HCT116 (cell line): ENCODE results near the gene EXD3.

Source experiments
- CEBPB ChIP-seq: IDR thresholded peaks from 2 replicates; pipeline ENCODE4 v1.6.1; 2012; ENCODE audit warnings: low read depth
- EZH2 ChIP-seq: fragments of 200-600 bp; sonication (generic); IDR thresholded peaks from 2 replicates; pipeline ENCODE4 v1.6.1; 2017; ENCODE audit warnings: antibody characterized with exemption, mixed run types
- POLR2A ChIP-seq: IDR thresholded peaks from 2 replicates; pipeline ENCODE4 v1.7.0; 2011; ENCODE audit warnings: borderline replicate concordance; ENCODE audit not compliant: insufficient read depth, insufficient read length; ENCODE audit errors: extremely low read depth
- POLR2AphosphoS5 ChIP-seq: IDR thresholded peaks from 2 replicates; pipeline ENCODE4 v1.6.1; 2011; ENCODE audit warnings: mild to moderate bottlenecking, low read depth, low read length, moderate library complexity
- RAD21 ChIP-seq: IDR thresholded peaks from 2 replicates; pipeline ENCODE4 v1.6.1; 2012; ENCODE audit warnings: low read depth, mild to moderate bottlenecking
- REST ChIP-seq: IDR thresholded peaks from 2 replicates; pipeline ENCODE4 v1.6.1; 2012; ENCODE audit warnings: low read depth
- SP1 ChIP-seq: IDR thresholded peaks from 2 replicates; pipeline ENCODE4 v1.6.1; 2012; ENCODE audit warnings: low read depth
- SRF ChIP-seq: IDR thresholded peaks from 2 replicates; pipeline ENCODE4 v1.6.1; 2012; ENCODE audit warnings: low read depth
- TCF7L2 ChIP-seq: IDR thresholded peaks from 2 replicates; pipeline ENCODE4 v1.7.0; 2011; ENCODE audit warnings: borderline replicate concordance, inconsistent platforms; ENCODE audit not compliant: insufficient read depth, insufficient read length; ENCODE audit errors: extremely low read depth
- ZFX ChIP-seq: fragments of 450-650 bp; IDR thresholded peaks from 2 replicates; pipeline ENCODE4 v1.6.1; 2017
- ZNF274 ChIP-seq: fragments of 200-500 bp; sonication (Bioruptor generic); IDR thresholded peaks from 2 replicates; pipeline ENCODE4 v1.6.1; 2014; ENCODE audit warnings: mild to moderate bottlenecking, low read depth, low read length, inconsistent platforms
- TF ChIP-seq, protein P1 (sequence below), 3 experiments: fragments of 200-600 bp in 1 of 3; sonication (generic) in 1 of 3; IDR thresholded peaks in 2 of 3; conservative IDR thresholded peaks in 1 of 3; 2 replicates each; pipeline ENCODE4 v1.5.1; 2012 to 2017; ENCODE audit warnings: low read depth in 2 of 3, low read length in 2 of 3, antibody characterized with exemption in 1 of 3, borderline replicate concordance in 1 of 3, control low read depth in 1 of 3, mild to moderate bottlenecking in 1 of 3, mixed read lengths in 1 of 3, mixed run types in 1 of 3, moderate library complexity in 1 of 3; ENCODE audit not compliant: insufficient read depth in 1 of 3
- TF ChIP-seq, protein P2 (sequence below): IDR thresholded peaks from 2 replicates; pipeline ENCODE4 v1.6.1; 2011; ENCODE audit warnings: mild to moderate bottlenecking, low read length, moderate library complexity; ENCODE audit not compliant: insufficient replicate concordance; ENCODE audit errors: extremely low read depth

GRCh38 chr9:137385061-137385655 is 37.8 kb downstream of the EXD3 start:
- TF ChIP-seq EZH2, result no peak
- TF ChIP-seq, protein P1, sequence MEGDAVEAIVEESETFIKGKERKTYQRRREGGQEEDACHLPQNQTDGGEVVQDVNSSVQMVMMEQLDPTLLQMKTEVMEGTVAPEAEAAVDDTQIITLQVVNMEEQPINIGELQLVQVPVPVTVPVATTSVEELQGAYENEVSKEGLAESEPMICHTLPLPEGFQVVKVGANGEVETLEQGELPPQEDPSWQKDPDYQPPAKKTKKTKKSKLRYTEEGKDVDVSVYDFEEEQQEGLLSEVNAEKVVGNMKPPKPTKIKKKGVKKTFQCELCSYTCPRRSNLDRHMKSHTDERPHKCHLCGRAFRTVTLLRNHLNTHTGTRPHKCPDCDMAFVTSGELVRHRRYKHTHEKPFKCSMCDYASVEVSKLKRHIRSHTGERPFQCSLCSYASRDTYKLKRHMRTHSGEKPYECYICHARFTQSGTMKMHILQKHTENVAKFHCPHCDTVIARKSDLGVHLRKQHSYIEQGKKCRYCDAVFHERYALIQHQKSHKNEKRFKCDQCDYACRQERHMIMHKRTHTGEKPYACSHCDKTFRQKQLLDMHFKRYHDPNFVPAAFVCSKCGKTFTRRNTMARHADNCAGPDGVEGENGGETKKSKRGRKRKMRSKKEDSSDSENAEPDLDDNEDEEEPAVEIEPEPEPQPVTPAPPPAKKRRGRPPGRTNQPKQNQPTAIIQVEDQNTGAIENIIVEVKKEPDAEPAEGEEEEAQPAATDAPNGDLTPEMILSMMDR (IDR thresholded peaks at IDR 0.05 in 2 of 3, conservative IDR thresholded peaks at IDR 0.05 in 1 of 3; ENCODE audit: borderline replicate concordance in 1 of 3, insufficient read depth in 1 of 3, low read depth in 2 of 3, low read length in 2 of 3), result no peak
- no peak for TF ChIP-seq POLR2A
- TF ChIP-seq RAD21, result no peak
- TF ChIP-seq SRF, result no peak
- no peak for TF ChIP-seq CEBPB
- TF ChIP-seq POLR2AphosphoS5, result no peak
- no peak for TF ChIP-seq TCF7L2
- TF ChIP-seq SP1, result no peak
- TF ChIP-seq, protein P2, sequence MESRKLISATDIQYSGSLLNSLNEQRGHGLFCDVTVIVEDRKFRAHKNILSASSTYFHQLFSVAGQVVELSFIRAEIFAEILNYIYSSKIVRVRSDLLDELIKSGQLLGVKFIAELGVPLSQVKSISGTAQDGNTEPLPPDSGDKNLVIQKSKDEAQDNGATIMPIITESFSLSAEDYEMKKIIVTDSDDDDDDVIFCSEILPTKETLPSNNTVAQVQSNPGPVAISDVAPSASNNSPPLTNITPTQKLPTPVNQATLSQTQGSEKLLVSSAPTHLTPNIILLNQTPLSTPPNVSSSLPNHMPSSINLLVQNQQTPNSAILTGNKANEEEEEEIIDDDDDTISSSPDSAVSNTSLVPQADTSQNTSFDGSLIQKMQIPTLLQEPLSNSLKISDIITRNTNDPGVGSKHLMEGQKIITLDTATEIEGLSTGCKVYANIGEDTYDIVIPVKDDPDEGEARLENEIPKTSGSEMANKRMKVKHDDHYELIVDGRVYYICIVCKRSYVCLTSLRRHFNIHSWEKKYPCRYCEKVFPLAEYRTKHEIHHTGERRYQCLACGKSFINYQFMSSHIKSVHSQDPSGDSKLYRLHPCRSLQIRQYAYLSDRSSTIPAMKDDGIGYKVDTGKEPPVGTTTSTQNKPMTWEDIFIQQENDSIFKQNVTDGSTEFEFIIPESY, result no peak
- no peak for TF ChIP-seq ZFX
- TF ChIP-seq REST, result no peak
- TF ChIP-seq ZNF274, result no peak
